GM21367 (cell line): ENCODE data around the gene PSIP1.
"Not testable (repeated sequence)": the region's sequence is repeated elsewhere in the genome, so short reads cannot be mapped to it uniquely, and the experiment has no call there.

ENCODE experiments used
- ATAC-seq: cut with Tn5 transposase; IDR thresholded peaks from one replicate; pipeline ENCODE4 v1.9.1; 2021; ENCODE audit not compliant: unreplicated experiment

PSIP1 gene

GRCh38 chr9:15510789-15511575 is at the start of gene PSIP1:
Gene PSIP1 (minus strand): TSS chr9:15510970. CDS start chr9:15510188, 782 bp downstream.
- ATAC-seq, result peak; percentile 64

DNA sequence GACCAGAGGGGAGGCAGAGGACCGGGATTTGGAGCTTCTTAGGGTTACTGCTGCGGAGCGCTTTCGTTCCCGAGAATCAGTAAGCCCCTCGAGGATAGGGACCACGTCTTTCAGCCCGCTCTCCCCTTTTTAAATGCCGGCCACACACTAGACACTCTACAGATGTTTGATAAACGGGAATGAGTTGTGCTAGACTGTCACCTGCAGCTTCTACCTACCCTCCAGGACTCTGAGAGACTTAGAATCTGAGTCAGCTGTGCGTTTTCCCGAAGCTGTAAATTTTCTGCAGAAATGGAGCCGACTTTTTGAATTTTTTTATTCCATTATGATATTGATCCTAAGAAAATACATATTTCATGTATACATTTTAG is 42.7 kb upstream of the PSIP1 start:
- peak; percentile 19 for ATAC-seq

GRCh38 chr9:15552636-15553527 is 42.1 kb upstream of the PSIP1 start, which contains the start of gene CCDC171:
Gene CCDC171 (plus strand): TSS chr9:15553043. CDS start chr9:15564089, 11,046 bp downstream.
- peak; percentile 75 for ATAC-seq

- ATAC-seq, result no peak
Observed at GRCh38 chr9:15549611-15550010, 38.8 kb upstream of the PSIP1 start.

GRCh38 chr9:15543047-15543813 is 32.5 kb upstream of the PSIP1 start:
- ATAC-seq, result no peak

DNA sequence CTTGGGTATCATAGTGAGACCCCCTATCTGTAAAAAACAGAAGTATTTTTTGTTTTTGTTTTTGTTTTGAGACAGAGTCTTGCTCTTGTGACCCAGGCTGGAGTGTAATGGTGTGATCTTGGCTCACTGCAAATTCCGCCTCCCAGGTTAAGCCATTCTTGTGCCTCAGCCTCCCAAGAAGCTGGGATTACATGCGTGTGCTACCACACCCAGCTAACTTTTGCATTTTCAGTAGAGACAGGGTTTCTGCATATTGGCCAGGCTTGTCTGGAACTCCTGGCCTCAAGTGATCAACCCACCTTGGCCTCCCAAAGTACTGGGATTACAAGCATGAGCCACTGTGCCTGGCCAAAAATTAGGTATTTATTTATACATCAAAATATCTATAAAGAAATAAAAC is 31.9 kb upstream of the PSIP1 start:
- no peak for ATAC-seq

DNA sequence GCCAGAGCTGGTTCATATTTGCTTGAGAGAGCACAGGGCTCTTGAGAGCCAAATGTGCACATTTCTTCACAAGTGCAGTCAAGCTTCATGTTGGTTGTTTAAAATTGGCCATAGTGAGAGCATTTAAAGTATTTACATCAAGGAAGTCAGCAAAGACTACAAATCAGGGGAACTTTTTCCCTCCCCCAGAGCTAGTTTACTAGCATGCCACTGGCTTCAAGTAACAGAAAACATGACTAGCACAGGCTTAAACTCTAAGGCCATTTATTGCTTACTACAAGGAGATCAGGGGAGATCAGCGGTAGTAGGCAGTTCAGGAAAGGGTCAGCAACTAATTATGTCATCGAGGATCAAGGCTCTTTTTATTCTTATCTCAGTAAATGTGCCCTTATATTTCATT is 31.1 kb upstream of the PSIP1 start:
- ATAC-seq, result no peak

DNA sequence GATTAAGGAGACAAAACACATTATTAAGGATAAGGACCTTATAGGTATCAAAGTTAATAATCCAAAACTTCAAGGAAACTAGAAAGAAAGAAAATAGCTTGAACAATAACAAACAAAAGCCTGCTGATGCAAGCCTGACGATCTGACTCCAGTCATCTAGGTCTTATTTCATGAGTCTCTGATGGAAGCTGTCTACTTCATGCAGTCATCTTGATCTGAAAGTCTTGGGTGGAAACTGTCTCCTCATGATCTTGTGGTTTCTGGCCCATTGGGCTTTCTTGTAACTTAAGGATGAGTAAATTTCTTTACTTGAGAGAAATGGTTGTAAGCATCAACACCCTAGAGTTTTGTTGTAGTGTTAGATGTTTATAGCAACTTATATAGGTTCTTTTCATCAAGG is 20.6 kb upstream of the PSIP1 start:
- ATAC-seq, result peak; percentile 46

DNA sequence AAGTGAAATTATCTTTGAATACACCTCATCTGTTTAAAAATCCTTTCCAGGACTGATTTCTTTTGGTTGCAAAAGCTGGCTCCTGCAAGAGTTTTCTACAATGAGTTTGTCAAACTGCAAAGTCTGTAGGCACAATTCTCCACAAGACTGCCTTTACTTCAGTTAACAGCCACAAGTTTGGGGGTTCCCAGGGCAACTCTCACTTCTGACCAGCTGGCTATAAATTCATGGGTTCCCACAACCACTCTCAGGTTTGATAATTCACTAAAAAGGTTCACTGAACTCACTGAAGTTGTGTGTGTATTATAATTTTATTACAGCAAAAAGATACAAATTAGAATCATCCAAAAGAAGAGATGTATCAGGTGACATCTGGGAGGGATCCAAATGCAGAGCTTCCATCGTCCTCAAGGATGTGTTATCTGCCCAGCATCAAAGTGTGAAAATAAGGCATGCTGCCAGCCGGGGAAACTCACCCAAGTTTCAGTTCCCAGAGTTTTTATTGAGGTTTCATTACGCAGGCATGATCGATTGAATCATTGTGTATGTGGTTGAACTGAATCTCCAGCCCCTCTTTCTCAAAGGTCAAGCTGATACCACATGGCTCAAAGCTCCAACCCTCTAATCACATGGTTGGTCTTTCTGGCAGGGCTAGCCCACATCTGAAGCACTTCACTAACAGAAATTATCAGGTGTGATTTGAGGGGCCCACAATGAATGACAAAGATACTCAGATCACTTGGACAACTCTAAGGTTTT is 19.0 kb upstream of the PSIP1 start:
- ATAC-seq, result peak; percentile 77

DNA sequence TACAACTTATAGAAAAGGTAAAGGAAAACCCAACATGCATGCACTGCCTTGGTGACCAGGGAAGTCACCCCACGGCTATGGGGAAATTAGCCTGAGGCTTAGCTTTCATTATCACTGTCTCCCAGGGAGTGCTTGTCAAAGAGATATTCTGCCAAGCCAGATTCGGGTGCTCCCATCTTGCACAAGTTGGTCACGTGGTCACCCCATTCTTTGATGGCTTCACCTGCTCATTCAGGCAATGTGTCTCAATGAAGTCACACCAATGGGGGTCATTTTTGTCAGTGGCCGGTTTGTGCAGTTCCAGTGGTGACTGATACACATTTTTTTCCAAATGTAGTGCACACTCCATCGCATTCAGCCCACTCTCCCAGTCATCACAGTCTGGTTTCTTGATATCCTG is 16.3 kb upstream of the PSIP1 start:
- ATAC-seq, result not testable (repeated sequence)

DNA sequence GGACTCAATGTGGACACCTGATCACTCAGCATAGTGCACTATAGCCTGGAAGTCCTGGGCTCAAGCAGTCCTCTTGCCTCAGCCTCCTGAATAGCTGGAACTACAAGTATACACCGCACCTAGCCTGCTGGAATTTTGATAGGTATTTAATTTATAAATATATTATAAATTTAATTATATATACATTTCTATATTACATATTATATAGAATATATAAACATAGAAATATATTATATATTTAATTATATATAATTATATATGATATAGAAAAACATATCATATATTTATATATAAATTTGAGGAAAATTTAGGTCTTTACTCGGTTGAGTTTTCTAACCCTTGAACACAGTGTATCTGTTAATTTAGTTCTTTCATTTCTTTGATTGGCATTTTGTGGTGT is 15.2 kb upstream of the PSIP1 start:
- no peak for ATAC-seq

DNA sequence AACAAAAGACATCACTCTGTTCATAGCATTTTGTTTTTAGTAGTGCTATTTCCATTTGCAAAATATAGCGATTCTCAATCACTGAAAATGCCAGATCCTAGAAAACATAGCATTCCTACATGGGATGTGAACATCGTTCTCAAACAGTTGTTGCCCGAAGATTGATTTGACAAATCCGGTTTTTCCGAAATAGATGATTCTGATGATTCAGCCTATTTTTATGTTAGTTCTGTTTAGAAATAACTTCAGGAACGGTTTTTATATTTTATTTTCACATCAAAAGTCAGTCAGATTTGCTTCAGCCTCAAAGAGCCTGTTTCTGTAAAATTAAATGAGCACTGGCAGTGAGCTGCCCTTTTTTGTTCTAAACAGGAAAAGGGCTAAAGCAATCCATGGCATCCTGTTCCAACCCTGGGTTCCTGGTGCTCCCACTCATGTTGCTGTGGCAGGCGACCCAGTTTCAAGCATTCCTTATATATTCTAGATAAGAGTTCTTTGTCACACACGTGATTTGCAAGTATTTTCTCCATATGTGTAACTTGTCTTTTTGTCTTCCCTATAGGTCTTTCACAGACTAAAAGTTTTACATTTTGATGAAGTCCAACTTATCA is 14.2 kb upstream of the PSIP1 start:
- no peak for ATAC-seq

DNA sequence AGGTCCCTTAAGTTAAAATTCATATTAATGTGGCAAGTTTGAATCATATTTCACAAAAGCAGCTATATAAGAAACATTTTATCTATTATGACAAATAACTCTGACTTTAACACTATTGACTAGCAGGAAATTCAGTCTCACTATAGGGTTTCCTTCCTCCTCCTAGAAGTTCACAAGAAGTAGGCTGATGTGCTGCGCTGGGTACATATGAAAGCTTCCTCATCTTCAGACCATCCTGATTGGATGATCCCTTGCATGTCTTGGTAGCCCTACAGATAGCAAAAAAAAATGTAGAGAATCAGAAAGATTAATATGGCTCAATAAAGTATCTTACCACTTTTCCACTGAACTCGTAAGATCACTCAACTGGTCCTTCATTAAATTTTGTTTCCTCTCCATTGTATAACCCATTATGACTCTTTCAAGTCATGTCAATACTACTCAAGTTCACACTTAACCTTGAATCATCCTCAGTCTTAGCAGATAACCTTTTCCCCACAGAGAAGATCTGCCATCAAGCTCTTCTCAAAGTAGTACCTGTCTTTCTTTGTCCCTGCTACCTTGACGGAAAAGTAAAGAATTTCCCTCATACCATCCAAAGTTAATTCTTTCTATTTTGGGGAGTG is 11.5 kb upstream of the PSIP1 start:
- ATAC-seq, result no peak

DNA sequence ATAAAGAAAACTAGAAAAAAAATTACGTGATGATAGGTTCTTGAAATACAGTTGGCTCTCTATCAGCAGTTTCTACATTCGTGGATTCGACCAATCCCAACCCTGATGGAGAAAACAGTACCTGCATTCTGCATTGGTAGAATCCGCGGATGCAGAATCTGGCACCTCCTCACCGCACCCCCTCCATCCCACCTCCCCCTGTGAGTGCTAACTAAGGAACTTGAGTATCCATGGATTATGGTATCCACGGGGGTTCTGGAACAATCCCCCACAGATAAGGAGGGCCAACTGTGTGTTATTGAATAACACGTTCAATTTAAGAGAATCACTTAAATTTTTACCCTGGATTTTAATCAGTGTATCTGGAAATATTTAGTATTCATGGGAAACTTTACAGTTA is 10.5 kb upstream of the PSIP1 start:
- no peak for ATAC-seq

GRCh38 chr9:15519831-15520230 is 9.1 kb upstream of the PSIP1 start:
- ATAC-seq, result no peak

DNA sequence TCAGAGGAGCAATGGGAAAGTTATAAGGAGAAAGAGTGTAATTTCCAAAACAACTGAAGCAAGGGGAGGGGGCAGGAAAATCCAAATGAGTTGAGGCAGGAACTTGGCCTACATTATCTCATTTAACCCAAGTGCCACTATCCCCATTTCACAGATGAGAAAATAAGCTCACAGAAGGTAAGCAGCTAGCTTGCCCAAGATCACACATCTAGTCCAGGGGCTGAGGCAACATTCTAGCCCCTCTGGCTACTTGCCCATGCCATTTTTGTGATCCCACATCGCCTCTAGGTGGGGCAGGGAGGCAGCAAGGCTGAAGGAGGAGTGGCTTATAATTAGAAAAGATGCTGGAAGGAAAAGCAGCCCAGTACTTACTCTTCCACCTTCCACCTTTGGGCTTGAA is 2.6 kb upstream of the PSIP1 start:
- ATAC-seq, result no peak

DNA sequence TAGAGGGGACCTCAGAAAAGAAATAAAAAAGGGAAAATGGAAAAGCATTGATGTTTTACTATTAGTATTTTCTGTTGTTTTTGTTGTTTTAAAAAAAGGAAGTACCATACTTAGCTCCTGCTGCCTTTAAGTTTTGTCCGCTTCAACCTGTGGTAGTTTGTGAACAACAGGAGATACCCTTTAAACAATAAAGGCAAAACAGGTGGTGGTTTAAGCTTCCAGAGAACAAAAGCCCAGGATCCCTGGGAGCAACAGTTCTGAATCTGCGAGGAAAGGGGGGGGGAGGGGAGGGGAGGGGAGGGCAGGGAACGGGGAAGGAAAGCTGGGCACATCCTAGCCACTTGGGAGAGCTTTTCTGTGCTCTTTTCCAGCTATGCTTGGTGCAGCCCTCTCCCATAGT is 2.1 kb upstream of the PSIP1 start:
- no peak for ATAC-seq

- no peak for ATAC-seq
Observed at GRCh38 chr9:15512204-15512603, 1.4 kb upstream of the PSIP1 start.

DNA sequence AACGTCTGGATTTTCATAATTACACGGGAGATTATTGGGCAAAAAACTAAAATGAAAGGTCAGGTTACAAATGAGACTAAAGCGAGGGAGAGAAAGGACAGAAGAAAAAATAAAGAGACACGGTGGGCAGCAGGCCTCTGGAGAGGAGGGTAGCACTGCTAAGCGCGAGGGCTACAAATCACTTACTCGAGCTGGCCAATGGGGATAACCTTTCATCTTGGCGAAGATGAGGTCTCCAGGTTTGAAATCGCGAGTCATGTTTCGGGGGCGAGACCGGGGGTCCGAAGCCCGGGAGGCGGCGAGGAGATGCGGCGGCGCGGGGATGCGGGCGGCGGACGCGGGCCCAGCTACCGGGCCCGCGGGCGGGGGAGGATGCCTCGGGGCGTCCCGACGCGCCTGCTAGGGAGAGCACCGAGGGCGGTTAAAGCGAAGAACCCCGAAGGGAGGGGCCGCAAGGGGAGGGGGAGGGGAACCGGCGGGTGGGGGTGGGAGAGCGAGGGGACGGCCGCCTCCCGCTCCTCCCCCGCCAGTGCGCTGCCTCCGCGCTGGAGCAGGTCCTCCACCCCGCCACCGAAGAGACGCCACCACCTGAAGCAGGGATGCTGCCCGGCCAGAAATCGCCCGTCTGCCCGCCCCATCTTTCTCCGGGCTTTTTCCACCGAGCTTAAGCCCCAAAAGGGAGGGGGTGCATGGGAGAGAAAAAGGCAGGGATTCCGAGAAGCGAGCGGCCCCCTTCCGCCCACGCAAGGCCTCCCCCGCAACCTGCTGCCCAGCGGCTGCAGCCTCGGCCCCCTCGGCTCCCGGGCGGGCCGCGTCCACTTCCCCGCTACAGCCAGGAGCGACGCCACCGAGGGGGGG is 610 bp downstream of the PSIP1 start:
- peak; percentile 18 for ATAC-seq
